Heart left ventricle (tissue), 13 donors: ENCODE measurements around the gene MAP1LC3B2.

Source experiments
- CTCF ChIP-seq, 12 donors: fragments of 200-600 bp; sonication (generic) in 4 of 12; IDR thresholded peaks; one replicate each; pipeline versions ENCODE4 v1.5.0 to v1.8.0; 2018 to 2022; ENCODE audit warnings: antibody characterized with exemption in 12 of 12, mild to moderate bottlenecking in 5 of 12
- POLR2A ChIP-seq, 2 donors: fragments of 450-650 bp; IDR thresholded peaks; one replicate each; pipeline ENCODE4 v1.6.1; 2017; ENCODE audit warnings: antibody characterized with exemption in 2 of 2, mild to moderate bottlenecking in 2 of 2, moderate library complexity in 2 of 2
- donor health status: ischemic (EF 13 %, LVEDD 7.1; RV severe dilation, severe dysfunction).
- donor health status: DM: no; HTN: yes; CAD: no.
- donor health status: DM: no; HTN: no; CAD: no.
- donor health status: ischemic (EF 25% LVEDD 6.9; RV normal size, moderate dysfunction).
- donor health status: ischemic (EF 25% LVEDD 5.7; RV mildly dilated, moderate dysfunction).
- donor health status: ischemic (EF 35%, LVEDD 5.7; RV mildly dilated, moderate dysfunction).
- donor health status: nonischemic (EF 11% LVEDD 7.7; RV severe dilation, severe dysfunction).
- donor health status: DM: yes; HTN: yes; CAD: no.
- donor health status: PGD.
- donor health status: ischemic (EF 29% LVEDD 5.4; RV normal size, mild dysfunction).
- donor health status: nonischemic (EF 23%, LVEDD 6.1; RV moderate dilation, normal function).

DNA sequence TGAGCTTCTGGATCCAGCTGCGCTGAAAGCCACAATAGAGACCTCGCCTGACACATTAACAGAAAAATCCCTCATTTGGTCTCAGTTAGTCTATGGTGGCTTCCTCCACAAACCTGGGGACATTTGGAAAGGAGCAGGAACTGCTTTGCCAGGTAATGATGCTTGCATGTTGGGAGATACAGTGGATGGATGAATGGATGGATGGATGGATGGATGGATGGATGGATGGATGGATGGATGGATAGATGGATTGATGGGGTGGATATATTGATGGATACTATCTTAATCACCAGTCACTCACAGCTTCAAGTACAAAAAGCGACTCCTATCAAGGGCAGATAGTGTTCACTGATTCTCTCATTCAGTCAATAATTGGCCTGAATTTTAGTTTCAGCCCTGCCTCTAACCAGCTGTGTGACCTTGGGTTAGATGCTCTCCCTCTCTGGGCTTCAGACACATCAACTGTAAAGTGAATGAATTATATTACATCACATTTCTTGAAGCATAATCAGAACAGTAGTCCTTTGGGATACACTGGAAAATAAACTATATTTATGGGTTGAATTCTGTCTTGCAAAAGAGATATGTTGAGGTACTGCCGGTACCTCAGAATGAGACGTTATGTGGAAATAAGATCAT lies 29.3 kb downstream of the MAP1LC3B2 start:
- TF ChIP-seq CTCF (IDR thresholded peaks at IDR 0.05) (no peak), POLR2A (IDR thresholded peaks at IDR 0.05) (no peak)
